ENCODE data around the gene TCF7L2.

Gene TCF7L2

DNA sequence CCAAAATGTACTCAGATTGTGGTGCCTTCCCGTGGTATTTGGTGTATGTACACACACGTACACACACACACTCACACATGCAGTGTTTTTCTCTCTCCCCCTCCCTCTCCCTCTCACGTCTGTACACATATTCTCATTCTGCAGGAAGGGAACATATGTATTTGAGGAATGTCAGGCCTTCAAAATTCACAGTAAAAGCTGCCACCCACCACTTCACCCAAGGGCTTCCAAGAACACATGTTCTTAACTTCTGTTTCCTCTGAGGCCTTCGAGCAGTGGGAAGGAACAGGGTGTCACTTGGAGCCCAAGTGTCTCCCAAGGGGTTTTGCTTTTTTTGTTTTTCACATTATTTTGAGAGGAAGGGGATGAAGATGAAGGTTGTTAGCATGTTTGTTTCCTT, 198.9 kb downstream of the TCF7L2 start:
- TF ChIP-seq, protein P1, sequence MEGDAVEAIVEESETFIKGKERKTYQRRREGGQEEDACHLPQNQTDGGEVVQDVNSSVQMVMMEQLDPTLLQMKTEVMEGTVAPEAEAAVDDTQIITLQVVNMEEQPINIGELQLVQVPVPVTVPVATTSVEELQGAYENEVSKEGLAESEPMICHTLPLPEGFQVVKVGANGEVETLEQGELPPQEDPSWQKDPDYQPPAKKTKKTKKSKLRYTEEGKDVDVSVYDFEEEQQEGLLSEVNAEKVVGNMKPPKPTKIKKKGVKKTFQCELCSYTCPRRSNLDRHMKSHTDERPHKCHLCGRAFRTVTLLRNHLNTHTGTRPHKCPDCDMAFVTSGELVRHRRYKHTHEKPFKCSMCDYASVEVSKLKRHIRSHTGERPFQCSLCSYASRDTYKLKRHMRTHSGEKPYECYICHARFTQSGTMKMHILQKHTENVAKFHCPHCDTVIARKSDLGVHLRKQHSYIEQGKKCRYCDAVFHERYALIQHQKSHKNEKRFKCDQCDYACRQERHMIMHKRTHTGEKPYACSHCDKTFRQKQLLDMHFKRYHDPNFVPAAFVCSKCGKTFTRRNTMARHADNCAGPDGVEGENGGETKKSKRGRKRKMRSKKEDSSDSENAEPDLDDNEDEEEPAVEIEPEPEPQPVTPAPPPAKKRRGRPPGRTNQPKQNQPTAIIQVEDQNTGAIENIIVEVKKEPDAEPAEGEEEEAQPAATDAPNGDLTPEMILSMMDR (IDR thresholded peaks at IDR 0.05; ENCODE audit: borderline replicate concordance, control extremely low read depth, extremely low read depth, insufficient read depth, missing control alignments) = no peak
- DNase-seq (ENCODE audit: low spot score) = no peak
- in situ Hi-C loops (cut with MboI; ENCODE audit: low sequenced_read_pairs, unreplicated experiment) = no loop called here

- DNase-seq (ENCODE audit: low spot score) = no peak
Observed at GRCh38 chr10:113149626-113150025, 199.6 kb downstream of the TCF7L2 start.

DNA sequence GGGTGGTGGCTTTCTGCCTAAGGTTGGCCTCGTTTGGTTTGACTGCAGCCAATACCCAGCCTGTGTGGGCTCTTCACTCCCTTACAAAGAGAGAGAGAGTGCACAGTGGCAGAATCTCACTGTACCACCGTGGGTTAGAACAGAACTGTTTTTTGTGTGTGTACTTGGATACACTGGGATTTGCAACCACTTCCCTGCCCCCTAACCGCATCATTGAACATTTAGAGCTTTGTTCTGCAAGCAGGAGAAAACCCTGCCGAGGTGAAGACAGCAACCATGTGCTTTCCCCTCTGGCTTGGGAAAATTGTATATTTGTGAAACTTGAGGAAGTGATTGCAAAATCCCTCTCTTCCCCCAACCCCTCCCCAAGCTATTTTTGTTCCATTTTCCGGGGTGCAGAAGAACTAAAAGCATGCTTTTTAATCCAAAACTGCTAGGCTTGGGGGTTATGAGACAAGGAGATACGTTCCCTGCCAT, 201.2 kb downstream of the TCF7L2 start:
- DNase-seq (ENCODE audit: low spot score) = no peak
- in situ Hi-C loops (cut with MboI; ENCODE audit: low sequenced_read_pairs, unreplicated experiment) = no loop called here
- TF ChIP-seq, protein P1 (IDR thresholded peaks at IDR 0.05; ENCODE audit: borderline replicate concordance, control extremely low read depth, extremely low read depth, insufficient read depth, missing control alignments) = no peak

More at GRCh38 chr10:113149626-113150025, 199.6 kb downstream of the TCF7L2 start:
- TF ChIP-seq, protein P1 (IDR thresholded peaks at IDR 0.05; ENCODE audit: borderline replicate concordance, control extremely low read depth, extremely low read depth, insufficient read depth, missing control alignments) = no peak
- in situ Hi-C loops (cut with MboI; ENCODE audit: low sequenced_read_pairs, unreplicated experiment) = no loop called here

DNA sequence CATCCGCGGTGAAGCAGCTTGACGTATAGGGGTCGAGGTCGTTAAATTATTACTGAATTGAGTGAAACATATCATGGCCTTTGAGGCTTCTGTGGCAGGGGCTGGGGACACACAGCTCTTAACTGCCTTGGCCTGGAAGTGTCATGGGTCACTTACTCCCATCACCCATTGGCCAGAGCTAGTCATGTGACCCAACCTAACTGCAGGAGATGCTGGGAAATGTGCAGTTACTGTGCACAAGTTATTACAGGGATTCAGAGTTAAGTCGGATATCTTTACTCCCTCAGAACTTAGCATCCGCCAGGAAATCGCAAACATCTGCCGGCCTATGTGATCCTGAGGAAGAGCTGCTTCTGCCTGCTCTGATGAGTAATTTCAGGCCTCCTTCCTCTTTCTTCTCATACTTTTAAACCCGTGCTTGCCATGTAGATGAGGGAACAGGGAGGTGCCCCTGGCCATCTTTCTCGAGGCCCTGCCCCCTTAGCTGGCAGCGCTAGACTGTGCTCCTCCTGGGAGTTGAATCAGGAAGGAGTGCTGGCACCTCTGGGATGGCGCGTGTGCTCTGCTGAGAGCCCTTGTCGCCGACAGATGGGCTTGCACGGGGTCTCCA, 203.6 kb downstream of the TCF7L2 start:
- TF ChIP-seq, protein P1 (IDR thresholded peaks at IDR 0.05; ENCODE audit: borderline replicate concordance, control extremely low read depth, extremely low read depth, insufficient read depth, missing control alignments) = no peak
- DNase-seq (ENCODE audit: low spot score) = no peak

DNA sequence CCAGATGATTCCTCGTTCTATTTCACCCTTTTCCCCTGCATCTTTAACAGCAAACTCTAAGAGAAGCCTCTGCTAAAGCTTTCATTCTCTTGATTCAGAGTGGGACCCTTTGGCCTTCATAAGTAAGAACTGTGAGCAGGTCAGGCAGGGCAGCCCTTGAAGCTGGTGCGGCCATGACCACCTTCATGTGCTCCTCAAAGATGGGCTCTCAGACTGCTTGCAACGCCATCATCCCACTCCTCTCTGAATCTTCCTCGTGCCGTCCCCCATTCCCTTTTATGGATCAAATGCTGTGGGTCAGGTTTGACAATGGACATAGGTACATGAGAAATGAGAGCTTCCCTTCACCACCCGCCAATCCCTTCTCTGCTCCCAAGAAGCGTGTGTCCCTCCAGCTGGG, 207.4 kb downstream of the TCF7L2 start:
- in situ Hi-C loops (cut with MboI; ENCODE audit: low sequenced_read_pairs, unreplicated experiment) = no loop called here

More for the DNA sequence above, 203.6 kb downstream of the TCF7L2 start:
- in situ Hi-C loops (cut with MboI; ENCODE audit: low sequenced_read_pairs, unreplicated experiment) = no loop called here

GRCh38 chr10:113158183-113158582, 208.1 kb downstream of the TCF7L2 start:
- DNase-seq (ENCODE audit: low spot score) = no peak
- in situ Hi-C loops (cut with MboI; ENCODE audit: low sequenced_read_pairs, unreplicated experiment) = no loop called here
- TF ChIP-seq, protein P1 (IDR thresholded peaks at IDR 0.05; ENCODE audit: borderline replicate concordance, control extremely low read depth, extremely low read depth, insufficient read depth, missing control alignments) = no peak

More for the DNA sequence above, 207.4 kb downstream of the TCF7L2 start:
- no peak for DNase-seq (ENCODE audit: low spot score)
- TF ChIP-seq, protein P1 (IDR thresholded peaks at IDR 0.05; ENCODE audit: borderline replicate concordance, control extremely low read depth, extremely low read depth, insufficient read depth, missing control alignments) = no peak

Measured in GM13976 (cell line).